GM21367 (cell line): ENCODE results near the gene PARD3B.

Experiments used
- ATAC-seq: cut with Tn5 transposase; IDR thresholded peaks from one replicate; pipeline ENCODE4 v1.9.1; 2021; ENCODE audit not compliant: unreplicated experiment

The PARD3B gene

DNA sequence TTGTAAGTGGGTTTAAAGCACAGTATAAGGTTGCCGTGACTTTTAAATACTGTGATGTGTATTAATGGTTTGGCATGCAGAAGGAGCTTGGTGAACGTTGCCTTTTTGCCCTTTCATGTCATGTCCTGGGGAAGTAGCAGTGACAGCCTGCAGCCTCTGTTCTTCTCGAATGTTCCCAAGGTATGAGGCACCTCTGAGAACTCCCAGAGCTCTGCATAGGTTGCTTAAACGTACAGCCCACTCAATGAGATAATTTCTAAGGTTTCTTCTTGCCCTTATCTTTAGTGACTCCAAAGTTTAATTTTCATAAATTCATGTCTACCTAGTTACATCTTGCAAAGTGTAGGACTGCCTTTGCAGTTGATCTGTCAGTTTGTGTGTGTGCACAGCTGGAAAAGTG lies 36.7 kb downstream of the PARD3B start:
- ATAC-seq, result no peak

DNA sequence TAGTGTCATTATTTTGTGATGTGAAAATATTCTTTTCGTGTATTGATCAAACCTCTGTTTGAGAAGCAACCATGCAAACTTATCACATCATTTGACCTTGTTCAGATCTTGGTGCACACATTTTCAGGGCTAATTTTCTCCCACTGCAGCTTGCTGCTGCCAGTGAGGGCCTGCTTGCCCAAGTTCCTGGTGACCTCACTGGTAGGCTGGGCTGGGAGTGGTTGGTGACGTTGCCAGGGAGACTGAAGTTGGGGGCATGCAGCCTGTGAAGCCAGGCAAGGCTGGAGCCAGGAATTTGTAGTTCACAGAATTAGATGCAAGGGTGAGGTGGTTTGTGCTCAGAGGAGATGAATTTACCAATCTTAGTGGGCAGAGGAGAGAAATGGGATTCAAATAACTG lies 38.5 kb downstream of the PARD3B start:
- no peak for ATAC-seq

DNA sequence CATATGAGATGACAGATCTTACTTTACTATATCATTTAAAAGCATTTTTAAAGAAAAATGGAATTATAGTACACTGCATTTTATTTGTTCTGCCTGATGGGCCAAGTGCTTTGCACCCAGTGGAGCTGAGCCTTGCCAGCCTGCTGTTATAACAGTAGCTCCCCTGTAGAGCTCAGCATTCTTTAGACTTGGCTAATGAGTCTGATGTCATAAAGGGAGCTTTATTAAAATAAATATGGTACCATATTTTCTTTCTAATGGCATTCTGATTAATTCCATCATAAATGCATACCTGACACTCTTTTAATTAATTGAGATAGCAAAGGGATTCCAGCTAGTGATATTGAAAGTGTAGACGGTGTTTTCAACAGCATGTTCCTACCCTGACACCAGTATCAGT lies 40.7 kb downstream of the PARD3B start:
- ATAC-seq, result no peak

DNA sequence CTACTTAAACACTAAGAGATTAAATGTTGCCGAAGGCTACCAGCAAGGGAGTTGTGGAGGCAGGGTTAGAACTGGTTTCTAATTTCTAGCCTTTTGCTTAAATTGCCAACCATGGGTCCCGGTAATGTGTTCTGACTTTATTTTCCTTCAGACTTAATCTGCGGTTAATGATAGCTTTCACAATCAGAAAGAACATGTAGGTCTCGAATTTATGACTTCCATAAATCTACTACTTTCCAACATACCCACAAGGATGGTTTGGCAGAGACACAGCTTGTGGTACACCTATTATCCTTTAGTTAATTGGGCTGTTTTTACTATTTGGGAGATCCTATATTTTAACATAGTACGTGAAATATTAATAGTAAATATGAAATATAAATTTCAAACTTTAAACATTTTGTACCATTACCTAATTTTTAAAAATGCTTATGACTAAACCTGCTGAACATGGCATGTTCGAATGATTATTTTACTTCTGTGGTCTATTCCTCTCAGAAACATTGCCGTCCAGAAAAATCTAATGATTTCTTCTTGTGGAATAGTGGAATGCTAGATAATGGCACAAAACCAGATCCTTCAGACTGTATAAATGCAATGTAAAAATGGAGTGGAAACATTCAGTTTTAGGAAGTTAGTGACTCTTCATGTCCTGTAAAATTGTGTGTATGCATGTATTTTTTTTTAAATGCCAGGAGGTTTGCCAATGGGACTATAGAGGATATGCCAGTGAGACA lies 41.3 kb downstream of the PARD3B start:
- no peak for ATAC-seq

DNA sequence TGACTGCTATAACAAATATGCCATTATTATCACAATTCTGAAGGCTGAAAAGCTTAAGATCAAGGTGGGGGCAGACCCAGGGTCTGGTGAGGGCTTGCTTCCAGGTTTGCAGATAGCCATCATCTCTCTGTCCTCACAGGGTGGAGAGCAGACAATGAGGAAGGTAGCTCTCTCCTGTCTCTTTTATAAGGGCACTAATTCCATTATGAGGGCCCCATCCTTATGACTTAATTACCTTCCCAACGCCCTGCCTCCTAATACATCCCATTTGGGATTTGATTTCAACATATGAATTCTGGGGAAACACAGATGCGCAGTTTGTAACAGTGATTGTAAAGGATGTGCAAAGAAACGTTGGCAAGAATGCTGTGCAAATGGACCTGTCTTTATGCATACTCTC lies 44.8 kb downstream of the PARD3B start:
- ATAC-seq, result no peak

DNA sequence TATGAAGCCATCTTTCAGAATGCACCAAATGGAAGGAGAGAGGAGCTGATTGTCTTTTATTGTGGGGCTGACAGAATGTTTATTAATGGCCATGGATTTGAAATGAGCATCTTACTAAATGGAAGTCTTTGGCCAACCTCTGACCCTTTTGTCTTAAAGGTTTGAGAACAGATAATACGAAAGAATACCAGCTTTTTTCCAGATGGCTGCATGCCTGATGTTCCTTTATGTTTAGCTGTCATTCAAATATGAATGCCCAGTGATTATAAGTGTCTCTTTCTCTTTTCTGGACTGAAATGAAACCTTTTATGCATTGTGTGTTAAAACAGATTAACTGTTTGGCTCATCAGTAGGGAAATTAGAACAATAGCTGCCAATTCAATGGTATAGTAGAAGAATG lies 46.0 kb downstream of the PARD3B start:
- no peak for ATAC-seq

DNA sequence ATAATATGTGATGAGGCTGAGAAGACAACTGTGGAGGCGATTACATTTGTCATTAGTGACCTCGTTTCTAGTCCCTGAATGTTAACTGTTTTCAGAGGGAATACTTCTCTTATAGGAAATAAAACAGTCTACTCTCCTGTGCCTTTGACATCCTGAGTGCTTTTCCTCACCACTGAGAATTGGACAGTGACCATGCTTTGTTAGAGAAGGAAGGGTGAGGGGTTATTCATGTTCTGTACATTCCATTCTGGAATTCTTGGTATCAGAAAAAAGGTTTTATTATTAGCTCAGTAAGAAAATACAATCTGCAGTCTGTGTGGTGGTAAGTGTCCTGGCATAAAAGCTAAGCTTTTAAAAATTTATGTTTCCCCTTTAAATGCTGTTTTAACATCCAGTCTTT lies 58.8 kb downstream of the PARD3B start:
- no peak for ATAC-seq

DNA sequence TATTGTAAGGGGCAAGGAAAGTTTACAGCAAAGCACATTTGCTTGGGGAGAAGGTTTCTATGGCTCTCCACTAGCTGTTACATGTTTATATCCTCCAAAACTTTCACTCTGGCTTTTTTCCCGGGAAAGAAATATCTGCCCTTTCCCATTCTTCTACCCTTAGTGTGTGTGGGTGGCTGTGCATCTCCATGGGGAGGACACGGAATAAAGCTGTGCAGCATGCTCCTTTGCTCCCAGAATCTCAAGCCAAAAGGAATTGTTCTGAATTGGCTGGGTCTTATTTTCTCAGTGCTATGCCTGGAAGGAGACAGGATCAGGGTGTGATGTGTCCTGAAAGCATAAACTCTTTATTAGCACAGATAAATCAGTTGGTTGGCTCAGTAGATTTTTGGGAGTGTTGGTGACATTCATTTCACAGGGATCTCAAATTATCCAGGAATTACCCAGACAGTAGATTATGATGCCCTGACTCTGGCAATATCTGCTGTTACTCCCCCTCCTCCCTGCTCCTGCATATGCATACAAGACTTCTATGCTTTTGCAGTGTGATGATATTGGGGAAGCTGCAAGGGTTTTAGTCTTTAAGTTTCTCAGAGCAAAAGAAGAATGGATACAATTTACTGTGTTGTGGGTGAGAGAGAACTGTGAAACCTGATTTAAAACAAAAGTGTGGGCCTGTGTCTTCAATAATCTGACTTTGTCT lies 63.1 kb downstream of the PARD3B start:
- no peak for ATAC-seq

DNA sequence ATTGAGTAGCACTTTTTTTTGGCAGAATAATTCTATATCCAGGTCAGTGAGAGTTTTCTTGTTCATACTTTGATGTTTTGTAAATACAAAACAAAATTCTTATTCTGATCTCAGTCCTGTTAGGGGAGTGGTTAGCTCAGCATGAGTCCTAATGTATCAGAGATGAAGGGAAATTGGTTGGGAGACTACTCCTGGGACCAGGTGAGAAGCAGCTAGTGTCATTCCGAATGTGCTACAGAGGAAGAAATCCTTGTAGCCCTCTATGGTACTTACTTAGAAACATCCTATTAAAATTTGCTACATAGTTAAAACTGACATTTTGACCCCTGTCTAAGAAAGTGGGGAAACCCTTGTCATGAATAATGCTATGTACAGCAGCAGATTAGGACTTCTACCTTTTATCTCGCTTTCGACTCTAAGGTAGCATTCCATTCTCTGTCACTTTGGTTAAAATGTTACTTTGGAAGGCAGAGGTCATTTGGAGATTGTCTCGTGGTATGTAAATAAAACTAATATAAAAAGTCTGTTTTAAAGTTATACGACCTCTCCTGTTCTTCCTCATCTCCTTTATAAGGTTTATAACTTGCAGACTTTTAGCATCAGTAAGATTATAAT lies 65.8 kb downstream of the PARD3B start:
- no peak for ATAC-seq

DNA sequence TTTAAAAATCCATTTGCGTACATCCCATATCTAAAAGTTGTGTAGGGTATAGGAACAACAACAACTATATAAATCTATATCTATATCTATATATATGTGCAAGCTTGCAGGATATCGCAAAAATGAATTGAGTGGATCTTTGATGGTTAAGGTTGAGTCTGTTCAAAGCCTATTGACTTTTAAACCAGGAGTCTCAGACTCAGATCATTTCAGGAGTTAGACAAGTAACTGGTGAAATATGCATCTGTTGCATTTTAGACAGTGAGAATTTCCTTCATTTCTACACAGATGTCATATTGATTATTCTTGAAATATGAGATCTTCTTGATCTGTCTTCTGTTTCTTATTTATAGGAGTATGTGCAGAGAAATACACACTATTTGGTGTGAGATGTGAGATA lies 66.5 kb downstream of the PARD3B start:
- no peak for ATAC-seq

DNA sequence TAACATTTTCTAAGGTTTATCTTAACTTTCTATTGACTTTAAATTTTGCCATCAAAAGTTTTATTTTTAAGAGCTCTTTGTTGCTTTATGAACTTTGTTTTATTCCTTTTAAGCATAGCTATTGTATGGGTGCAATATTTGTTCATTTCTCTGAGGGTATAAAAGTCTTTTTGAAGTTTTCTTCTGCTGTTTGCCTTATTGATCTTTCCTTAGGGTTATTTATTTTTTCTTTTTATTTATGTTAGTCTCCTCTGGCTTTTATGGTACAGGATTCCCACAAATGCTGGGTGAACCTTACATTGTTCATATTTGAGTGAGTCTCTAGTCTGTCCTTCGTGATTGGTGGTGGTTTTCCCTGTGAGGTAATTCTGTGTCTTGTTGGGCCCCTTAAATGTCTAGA lies 68.4 kb downstream of the PARD3B start:
- ATAC-seq, result no peak

DNA sequence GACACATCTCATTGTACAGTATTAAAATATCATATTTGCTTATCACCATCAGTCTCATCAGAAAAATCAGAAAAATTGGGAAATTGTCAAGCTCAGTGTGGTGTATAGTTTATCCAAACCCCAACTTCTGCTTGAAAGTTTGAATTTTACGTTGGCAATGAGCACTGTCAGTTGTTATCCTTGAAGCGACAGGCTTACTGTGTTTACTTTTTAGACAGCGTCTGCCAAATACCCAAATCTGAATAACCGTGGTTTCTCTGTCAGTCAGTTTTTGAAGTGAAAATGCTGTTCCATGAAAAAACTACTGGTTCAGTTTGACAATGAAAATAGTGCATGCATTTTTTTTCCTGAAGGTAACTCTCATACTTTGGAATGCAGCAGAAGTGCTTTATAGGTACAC lies 70.2 kb downstream of the PARD3B start:
- ATAC-seq, result no peak

DNA sequence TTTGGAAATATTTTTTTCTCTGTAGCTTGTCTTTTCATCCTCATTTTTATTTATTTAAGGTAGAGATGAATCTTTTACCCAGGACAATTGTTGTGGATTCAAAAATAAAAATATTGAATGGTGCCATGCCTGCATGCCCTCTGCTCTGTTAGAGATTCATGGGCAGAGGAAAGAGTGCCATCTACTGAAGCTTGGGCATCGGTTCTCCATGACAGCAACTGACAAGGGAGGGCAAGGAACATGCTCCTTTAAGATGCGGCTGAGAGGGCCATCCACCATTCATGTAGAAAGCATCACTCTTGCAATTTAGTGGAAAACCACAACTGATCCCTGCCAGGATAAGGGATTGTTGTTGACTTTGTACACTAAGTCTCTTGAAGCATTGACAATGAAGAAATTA lies 79.9 kb downstream of the PARD3B start:
- no peak for ATAC-seq

DNA sequence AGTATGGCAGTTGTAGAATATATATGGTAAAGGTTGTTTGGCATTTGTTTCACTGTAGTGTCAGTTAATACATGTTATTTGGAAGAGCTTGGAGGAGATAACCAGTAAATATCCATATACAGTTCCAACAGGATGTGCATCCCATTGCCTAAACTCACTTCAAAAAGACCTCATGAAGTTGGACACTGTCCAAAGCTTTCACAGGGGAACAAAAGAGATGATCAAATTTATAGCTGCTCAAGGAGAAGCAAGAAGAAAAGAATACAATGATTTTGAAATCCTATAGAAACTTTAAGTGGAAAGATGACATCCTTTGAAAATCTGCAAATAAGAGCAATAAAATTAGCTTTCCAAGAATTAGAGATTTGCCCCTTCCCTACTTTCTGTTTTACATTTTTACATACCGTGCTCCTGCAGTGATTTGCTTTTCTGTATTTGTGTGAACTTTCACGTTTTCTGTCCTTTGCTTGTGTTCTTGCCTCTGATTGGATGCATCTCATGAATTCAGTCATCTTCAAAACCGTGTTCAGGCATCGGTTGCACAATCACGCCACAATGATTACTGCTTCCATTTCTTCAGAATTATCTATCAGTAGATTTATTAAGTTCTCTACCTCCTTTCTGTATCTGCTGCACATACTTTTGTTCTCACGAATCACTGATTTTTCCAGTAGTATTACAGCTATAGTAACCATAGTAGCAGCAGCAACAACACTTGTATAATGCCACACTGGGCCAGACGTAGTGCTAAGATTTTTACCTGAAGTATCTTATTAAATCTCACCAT lies 83.8 kb downstream of the PARD3B start:
- ATAC-seq, result no peak

DNA sequence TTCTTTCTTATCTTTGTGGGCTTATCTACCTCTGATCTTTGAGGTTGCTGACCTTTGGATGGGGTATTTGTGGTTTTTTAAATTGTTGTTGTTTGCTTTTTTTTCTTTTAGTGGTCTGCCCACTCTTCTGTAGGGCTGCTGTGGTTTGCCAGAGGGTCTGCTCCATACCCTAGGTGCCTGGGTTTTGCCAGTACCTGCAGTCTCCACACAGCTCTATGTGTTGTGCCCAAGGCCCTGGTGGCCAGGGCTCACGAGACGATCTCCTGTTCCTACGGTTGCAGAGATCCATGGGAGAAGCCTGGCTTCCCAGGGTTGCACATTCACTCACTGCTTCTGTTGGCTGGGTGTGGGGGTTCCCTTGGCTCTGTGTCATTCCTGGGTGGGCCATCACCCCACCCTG lies 87.1 kb downstream of the PARD3B start:
- no peak for ATAC-seq

DNA sequence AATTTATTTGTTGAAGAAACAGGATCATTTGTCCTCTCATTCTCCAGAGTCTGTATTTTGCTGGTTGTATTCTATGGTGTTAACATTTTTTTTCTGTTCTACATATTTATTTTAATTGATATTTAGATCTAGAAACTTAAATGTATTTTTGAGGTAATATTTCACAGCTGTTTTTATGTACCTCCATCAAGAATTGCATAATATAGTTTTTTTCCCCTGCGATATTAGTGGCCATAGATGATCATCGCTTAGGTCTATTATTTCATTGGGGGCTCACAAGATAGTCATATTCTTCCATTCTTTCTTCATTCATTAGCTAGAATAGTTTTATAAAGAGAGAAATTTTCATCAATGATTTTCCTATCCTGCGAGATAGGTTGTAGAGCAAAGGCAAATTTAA lies 89.3 kb downstream of the PARD3B start:
- ATAC-seq, result no peak

DNA sequence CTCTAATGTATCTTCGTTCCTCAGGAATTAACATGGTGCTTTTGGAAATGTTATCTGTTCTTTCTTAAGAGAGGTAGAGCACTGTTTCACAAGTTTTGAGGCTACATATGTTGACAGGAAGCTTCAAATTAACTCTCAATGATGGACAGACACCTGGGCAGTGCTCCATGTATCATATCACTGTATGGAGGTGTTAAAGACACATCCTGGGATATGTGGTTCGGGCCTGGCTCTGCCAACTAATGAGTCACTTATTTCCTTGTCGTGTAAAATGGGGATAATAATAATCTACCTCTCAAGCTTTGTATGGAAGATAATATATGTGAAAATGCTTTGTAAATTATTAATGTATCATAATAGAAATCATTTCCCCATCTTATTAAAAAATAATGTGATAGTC lies 90.2 kb downstream of the PARD3B start:
- ATAC-seq, result no peak

DNA sequence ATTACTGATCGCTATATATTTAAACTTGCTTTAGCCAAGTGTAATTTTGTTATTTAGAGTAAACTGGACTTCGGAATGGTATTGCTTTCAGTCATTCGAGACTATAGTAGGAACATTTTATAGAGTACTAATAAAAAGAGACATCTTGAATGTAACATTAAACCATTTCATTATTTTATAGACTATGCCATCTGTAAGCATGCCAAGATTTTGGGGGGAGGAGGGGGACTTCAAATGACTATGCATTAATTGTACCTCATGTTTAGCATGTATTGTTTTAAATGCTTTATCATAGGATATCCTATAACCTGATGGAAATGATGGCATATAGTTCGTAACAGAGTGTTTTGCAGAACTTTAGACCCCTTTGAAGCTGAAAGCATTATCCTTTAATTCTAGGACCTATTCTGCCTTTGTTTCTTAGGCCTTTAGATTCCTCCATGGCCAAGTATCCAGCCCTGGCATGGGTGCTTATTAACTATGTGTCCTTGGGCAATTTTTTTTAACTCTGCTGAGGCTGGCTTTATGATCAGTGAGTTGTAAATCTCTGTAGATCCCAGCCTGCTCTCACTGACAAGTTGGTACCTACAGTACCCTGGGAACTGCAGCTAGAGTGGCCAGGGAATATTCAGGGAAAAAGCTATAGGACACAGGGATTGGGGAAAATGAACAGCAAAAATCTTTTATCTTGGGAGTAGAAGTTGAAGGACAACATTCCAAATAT lies 93.4 kb downstream of the PARD3B start:
- ATAC-seq, result no peak

DNA sequence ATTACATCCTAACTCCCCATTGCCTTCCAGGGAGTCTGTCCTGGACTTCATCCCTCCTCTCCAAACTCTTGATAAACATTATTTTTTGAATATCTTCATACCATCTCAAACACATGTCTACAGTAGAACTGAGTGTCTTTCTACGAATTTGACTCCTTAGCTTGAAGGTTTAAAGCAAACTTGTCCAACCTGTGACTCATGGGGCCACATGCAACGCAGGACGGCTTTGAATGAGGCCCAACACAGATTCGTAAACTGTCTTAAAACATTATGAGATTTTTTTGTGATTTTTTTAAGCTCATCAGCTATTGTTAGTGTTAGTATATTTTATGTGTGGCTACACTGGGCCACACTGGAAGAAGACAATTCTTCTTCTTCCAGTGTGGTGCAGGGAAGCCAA lies 98.1 kb downstream of the PARD3B start:
- ATAC-seq, result no peak

DNA sequence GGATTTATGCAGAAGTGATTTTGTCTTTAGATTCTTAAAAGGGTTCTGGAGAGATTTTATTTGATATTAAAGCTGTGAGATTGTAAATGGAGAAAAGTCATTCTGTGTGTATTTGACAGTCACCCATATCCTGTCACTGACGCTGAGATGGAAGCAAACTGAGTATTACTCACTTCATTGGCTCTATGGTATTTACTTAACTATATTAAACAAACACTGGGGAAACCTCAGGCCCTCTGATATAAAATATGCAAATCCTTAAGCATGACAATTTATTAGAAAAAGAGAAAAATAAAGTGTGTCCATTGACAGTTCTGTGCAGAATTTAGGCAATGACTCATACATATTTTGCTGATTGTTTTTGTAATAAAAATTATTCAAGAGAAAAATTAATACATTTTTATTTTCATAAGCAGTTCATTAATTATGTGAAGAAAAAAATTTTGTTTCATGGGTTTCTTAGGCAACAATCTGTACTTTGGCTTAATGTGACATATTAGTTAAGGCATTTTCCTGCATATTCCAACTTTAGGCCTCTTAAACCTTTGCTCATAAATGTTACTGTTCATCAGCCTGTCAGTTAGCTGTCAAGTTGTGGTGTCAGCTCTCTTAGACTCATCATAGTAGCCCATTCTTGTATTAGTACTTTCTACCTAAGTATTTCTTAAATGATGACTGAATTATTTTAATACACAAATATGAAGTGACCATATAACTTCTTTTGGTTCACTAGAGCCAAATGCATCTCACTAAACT lies 99.9 kb downstream of the PARD3B start:
- no peak for ATAC-seq
